ENCODE data around the gene PACSIN1. TPM values are rescaled to one million over a fixed set of nuclear protein-coding genes. Genes with fewer than 3 reads are reported as not detected.

The PACSIN1 gene
- total and polyA plus RNA-seq, 9 donors = 0.08 to 0.55 (median 0.45) TPM; not detected in 2

- H3K9me3 ChIP-seq = no peaks in the 10 kb centered on the region
- no peak overlapping the region for H3K4me3 ChIP-seq
- H3K27ac ChIP-seq = no peak overlapping the region
- no peak for DNase-seq
- intact Hi-C loops (cut with DNase I) = loop anchor here in 2 of 4 donors (5.0 kb wide), 2 partner anchors 68 to 73 kb away; no protein-coding TSS in a partner anchor
- no peaks in the 10 kb centered on the region for H3K27me3 ChIP-seq
- WGBS, 3 donors = 83 to 84% (median 84%) methylated on average over 6 of the region's 6 CpGs
- H3K4me1 ChIP-seq (ENCODE audit: insufficient read depth) = no peaks in the 10 kb centered on the region
- TF ChIP-seq EP300 (IDR thresholded peaks at IDR 0.05) (no peak), POLR2A (IDR thresholded peaks at IDR 0.05) (no peak)
- TF ChIP-seq, protein P1, sequence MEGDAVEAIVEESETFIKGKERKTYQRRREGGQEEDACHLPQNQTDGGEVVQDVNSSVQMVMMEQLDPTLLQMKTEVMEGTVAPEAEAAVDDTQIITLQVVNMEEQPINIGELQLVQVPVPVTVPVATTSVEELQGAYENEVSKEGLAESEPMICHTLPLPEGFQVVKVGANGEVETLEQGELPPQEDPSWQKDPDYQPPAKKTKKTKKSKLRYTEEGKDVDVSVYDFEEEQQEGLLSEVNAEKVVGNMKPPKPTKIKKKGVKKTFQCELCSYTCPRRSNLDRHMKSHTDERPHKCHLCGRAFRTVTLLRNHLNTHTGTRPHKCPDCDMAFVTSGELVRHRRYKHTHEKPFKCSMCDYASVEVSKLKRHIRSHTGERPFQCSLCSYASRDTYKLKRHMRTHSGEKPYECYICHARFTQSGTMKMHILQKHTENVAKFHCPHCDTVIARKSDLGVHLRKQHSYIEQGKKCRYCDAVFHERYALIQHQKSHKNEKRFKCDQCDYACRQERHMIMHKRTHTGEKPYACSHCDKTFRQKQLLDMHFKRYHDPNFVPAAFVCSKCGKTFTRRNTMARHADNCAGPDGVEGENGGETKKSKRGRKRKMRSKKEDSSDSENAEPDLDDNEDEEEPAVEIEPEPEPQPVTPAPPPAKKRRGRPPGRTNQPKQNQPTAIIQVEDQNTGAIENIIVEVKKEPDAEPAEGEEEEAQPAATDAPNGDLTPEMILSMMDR (IDR thresholded peaks at IDR 0.05) = no peak
- no peaks in the 10 kb centered on the region for H3K36me3 ChIP-seq
Observed at GRCh38 chr6:34534146-34534545, 68.3 kb downstream of the PACSIN1 start.

DNA sequence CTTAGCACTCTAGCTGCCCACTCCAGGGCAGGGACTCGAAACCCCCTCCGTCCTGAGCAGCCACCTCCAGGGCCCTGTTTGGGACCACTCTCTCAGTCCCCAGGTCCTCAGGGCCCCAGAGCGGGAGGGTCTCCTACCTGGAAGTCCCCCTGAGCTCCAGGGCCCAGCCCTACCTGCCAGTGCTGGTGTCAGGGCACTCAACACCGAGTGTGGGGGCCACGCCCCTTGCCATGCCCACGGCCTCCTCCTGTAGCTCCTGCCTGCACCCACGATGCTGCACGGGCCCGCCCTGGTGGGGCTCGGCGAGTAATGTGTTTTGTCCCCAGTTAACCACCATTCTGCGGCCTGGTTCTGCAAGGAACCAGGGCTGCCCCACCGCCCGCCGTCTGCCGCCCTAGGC lies 68.8 kb downstream of the PACSIN1 start:
- intact Hi-C loops (cut with DNase I) = loop anchor here in 2 of 4 donors (5.0 kb wide), 2 partner anchors 68 to 73 kb away; no protein-coding TSS in a partner anchor
- WGBS, 3 donors = 84 to 91% (median 86%) methylated on average over 16 of the region's 16 CpGs

DNA sequence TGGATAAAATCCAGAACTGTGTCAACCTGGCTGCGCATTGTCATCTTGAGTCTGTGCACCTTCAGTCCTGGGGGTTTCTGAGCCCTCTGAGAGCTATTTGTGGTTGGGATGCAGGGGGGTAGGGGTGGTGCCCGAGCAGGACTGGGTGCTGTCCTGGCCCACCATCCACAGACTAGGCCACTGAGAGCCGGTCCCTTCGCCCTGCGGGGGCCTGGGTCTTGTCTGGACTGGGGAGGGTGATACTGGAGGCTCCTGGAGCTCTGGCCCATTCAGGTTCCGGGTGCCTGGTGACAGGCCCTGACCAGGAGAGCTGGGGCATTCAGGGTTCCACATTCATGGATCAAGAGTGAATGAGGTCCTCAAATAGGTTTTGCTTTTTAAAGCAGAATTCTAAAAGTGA lies 69.3 kb downstream of the PACSIN1 start:
- no peak for DNase-seq
- no peaks in the 10 kb centered on the region for H3K36me3 ChIP-seq
- intact Hi-C loops (cut with DNase I) = no loop called here
- no peaks in the 10 kb centered on the region for H3K9me3 ChIP-seq
- H3K27me3 ChIP-seq = no peaks in the 10 kb centered on the region
- H3K4me1 ChIP-seq (ENCODE audit: insufficient read depth) = no peaks in the 10 kb centered on the region
- H3K4me3 ChIP-seq = no peak overlapping the region
- TF ChIP-seq, protein P1 (IDR thresholded peaks at IDR 0.05) = no peak
- H3K27ac ChIP-seq = no peak overlapping the region
- 90 to 96% (median 94%) methylated on average over 6 of the region's 6 CpGs for WGBS, 3 donors

More for the DNA sequence above, 68.8 kb downstream of the PACSIN1 start:
- TF ChIP-seq, protein P1 (IDR thresholded peaks at IDR 0.05) = no peak
- TF ChIP-seq POLR2A (IDR thresholded peaks at IDR 0.05) = no peak
- TF ChIP-seq EP300 (IDR thresholded peaks at IDR 0.05) = no peak
- no peaks in the 10 kb centered on the region for H3K4me1 ChIP-seq (ENCODE audit: insufficient read depth)
- H3K9me3 ChIP-seq = no peaks in the 10 kb centered on the region
- H3K27ac ChIP-seq = no peak overlapping the region
- no peaks in the 10 kb centered on the region for H3K27me3 ChIP-seq
- no peaks in the 10 kb centered on the region for H3K36me3 ChIP-seq
- DNase-seq = no peak
- no peak overlapping the region for H3K4me3 ChIP-seq

- H3K27me3 ChIP-seq = no peaks in the 10 kb centered on the region
- 82 to 86% (median 85%) methylated on average over 11 of the region's 11 CpGs for WGBS, 3 donors
- no peaks in the 10 kb centered on the region for H3K4me1 ChIP-seq (ENCODE audit: insufficient read depth)
- intact Hi-C loops (cut with DNase I) = no loop called here
- TF ChIP-seq EP300 (IDR thresholded peaks at IDR 0.05) (no peak), POLR2A (IDR thresholded peaks at IDR 0.05) (no peak)
- TF ChIP-seq, protein P1 (IDR thresholded peaks at IDR 0.05) = no peak
- no peak overlapping the region for H3K27ac ChIP-seq
- no peak for DNase-seq
- no peak overlapping the region for H3K4me3 ChIP-seq
- no peaks in the 10 kb centered on the region for H3K36me3 ChIP-seq
- H3K9me3 ChIP-seq = no peaks in the 10 kb centered on the region
Observed at GRCh38 chr6:34535646-34536045, 69.8 kb downstream of the PACSIN1 start.
